SU-DHL-6 (cell line): ENCODE measurements around the gene WNT9A.

Source experiments
- H2AFZ ChIP-seq: fragments of 200-600 bp; sonication (generic); 2 replicates; pipeline ENCODE4 v1.6.1; 2014; ENCODE audit warnings: low read depth, mild to moderate bottlenecking, moderate library complexity, mixed read lengths, antibody characterized with exemption, low read length; ENCODE audit not compliant: severe bottlenecking
- H3F3A ChIP-seq: fragments of 200-600 bp; shearing (Covaris generic); 2 replicates; pipeline ENCODE4 v1.6.0; 2016; ENCODE audit warnings: antibody characterized with exemption, mild to moderate bottlenecking; ENCODE audit not compliant: insufficient read depth
- H3K27ac ChIP-seq: fragments of 200-600 bp; sonication (generic); 2 replicates; pipeline ENCODE4 v1.5.1; 2016; ENCODE audit warnings: low read depth, mild to moderate bottlenecking, low read length, moderate library complexity, mixed read lengths
- H3K27me3 ChIP-seq: fragments of 200-600 bp; sonication (generic), shearing (Covaris generic); 2 replicates; pipeline ENCODE4 v1.6.0; 2014; ENCODE audit warnings: mild to moderate bottlenecking, low read length
- H3K36me3 ChIP-seq: fragments of 200-600 bp; sonication (generic); 2 replicates; pipeline ENCODE4 v1.6.1; 2014; ENCODE audit warnings: mild to moderate bottlenecking, low read length, mixed read lengths
- H3K4me2 ChIP-seq: fragments of 300-600, 200-600 bp; shearing (Covaris generic), sonication (generic); 2 replicates; pipeline ENCODE4 v1.6.0; 2014; ENCODE audit warnings: low read length, low read depth, mild to moderate bottlenecking; ENCODE audit not compliant: poor library complexity, severe bottlenecking
- H3K4me3 ChIP-seq: fragments of 200-600 bp; sonication (generic); 2 replicates; pipeline ENCODE4 v1.5.1; 2014; ENCODE audit warnings: antibody characterized with exemption, low read length, mild to moderate bottlenecking, mixed read lengths; ENCODE audit not compliant: insufficient read depth, poor library complexity, severe bottlenecking
- H3K79me2 ChIP-seq: fragments of 200-600 bp; sonication (generic); 2 replicates; pipeline ENCODE4 v1.6.1; 2014; ENCODE audit warnings: mild to moderate bottlenecking, low read length, moderate library complexity; ENCODE audit not compliant: insufficient read depth
- H3K9ac ChIP-seq: fragments of 200-600 bp; sonication (generic); 2 replicates; pipeline ENCODE4 v1.7.0; 2014; ENCODE audit warnings: mild to moderate bottlenecking, low read length
- H3K9me2 ChIP-seq: fragments of 200-600 bp; sonication (generic); replicated peaks from 2 replicates; pipeline ENCODE4 v1.6.1; 2014; ENCODE audit warnings: low read length; ENCODE audit not compliant: insufficient read depth
- H3K9me3 ChIP-seq: fragments of 200-600 bp; sonication (generic); 2 replicates; pipeline ENCODE4 v1.6.1; 2014; ENCODE audit warnings: low read length, mixed read lengths; ENCODE audit not compliant: insufficient read depth
- H4K20me1 ChIP-seq: fragments of 200-600 bp; sonication (generic); 2 replicates; pipeline ENCODE4 v1.6.1; 2014; ENCODE audit warnings: low read depth, mild to moderate bottlenecking, antibody characterized with exemption, low read length, moderate library complexity, mixed read lengths
- CTCF ChIP-seq: fragments of 200-600 bp; sonication (generic); IDR thresholded peaks from one replicate; pipeline ENCODE4 v1.5.1; 2017; ENCODE audit warnings: antibody characterized with exemption, mild to moderate bottlenecking, low read length, moderate library complexity; ENCODE audit not compliant: insufficient read depth, poor library complexity, severe bottlenecking
- EZH2phosphoT487 ChIP-seq: fragments of 200-600 bp; sonication (generic), shearing (Covaris generic); conservative IDR thresholded peaks from 2 replicates; pipeline ENCODE4 v1.6.1; 2018; ENCODE audit warnings: mild to moderate bottlenecking, antibody characterized with exemption, low read length, moderate library complexity, mixed read lengths

Gene WNT9A

GRCh38 chr1:227899820-227900449 lies 47.8 kb downstream of the WNT9A start:
- Histone ChIP-seq H3K79me2 (no peaks in the 10 kb centered on the region), H3K27ac (no peak overlapping the region), H3K27me3 (no peaks in the 10 kb centered on the region), H3K36me3 (no peaks in the 10 kb centered on the region), H3K9ac (no peak overlapping the region), H4K20me1 (no peaks in the 10 kb centered on the region), H3K9me3 (no peaks in the 10 kb centered on the region), H3K9me2 (no peaks in the 10 kb centered on the region), H2AFZ (no peak overlapping the region), H3K4me2 (no peak overlapping the region), H3K4me3 (no peak overlapping the region), H3F3A (no peaks in the 10 kb centered on the region)
- TF ChIP-seq EZH2phosphoT487 = no peak
- no peak for TF ChIP-seq CTCF

DNA sequence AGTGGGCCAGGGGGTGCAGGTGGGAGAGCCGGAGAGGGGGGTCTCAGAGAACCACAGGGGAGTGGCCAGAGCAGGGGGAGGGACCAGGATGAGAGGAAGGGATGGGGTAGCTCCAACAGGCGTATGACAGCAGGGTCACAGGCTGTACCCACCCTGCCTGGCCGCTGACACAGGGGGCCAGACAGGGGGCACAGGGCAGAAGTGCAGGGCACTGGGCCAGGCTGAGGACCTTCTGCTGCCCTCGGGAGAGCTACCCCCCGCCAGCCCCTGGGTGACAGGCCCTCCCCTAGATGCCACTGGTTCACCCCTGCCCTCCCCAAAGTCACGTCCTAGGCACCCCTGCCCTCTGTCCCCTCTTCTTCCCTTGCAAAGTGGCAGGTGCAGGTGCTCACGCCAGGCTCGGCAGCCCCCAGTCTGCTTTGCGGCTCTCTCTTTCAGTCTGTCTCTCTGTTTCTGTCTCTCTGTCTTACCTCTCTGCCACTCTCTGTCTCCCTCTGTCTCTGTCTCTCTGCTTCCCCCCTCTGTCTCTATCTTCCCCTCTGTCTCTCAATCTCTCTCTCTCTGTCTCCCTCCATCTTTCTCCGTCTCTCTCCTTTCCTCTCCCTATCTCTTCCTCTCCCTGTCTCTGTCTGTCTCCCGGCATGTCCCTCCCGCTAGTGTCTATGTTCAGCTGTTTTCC lies 48.5 kb downstream of the WNT9A start:
- H4K20me1 ChIP-seq = no peaks in the 10 kb centered on the region
- no peaks in the 10 kb centered on the region for H3K79me2 ChIP-seq
- no peaks in the 10 kb centered on the region for H3F3A ChIP-seq
- H3K9me3 ChIP-seq = no peaks in the 10 kb centered on the region
- no peaks in the 10 kb centered on the region for H3K9me2 ChIP-seq
- H3K36me3 ChIP-seq = no peaks in the 10 kb centered on the region
- H3K9ac ChIP-seq = no peak overlapping the region
- no peak overlapping the region for H3K4me3 ChIP-seq
- H3K27me3 ChIP-seq = no peaks in the 10 kb centered on the region
- no peak overlapping the region for H2AFZ ChIP-seq
- no peak overlapping the region for H3K27ac ChIP-seq
- TF ChIP-seq EZH2phosphoT487 (no peak), CTCF (no peak)
- no peak overlapping the region for H3K4me2 ChIP-seq

DNA sequence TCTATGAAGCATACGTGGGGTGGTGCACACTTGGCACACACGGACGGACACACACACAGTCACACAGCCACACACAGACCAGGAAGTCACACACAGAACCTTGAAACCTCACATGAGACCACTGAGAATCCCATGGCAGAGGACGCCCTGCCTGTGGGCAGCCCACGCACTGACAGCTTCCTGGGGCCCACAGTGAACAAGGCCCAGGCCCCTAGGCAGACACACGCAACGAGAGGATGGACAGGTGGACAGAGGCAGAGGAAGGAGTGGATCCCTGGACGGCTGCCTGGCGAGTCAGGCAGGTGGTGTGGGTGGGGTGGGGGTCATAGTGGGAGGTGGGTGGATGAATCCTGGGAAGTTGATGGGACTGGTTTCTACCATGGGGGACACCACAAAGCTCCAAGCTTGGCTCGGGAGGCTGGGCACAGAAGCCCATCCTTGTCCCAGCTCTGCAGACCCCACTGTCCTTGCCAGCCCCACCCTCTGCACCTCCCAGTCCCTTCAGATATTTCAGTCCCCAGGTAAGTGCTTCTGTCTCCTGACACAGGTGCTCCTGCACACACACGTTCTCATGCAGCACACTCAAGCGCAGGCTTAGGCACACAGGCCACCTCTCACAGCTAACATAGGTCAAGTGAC lies 49.1 kb downstream of the WNT9A start:
- no peaks in the 10 kb centered on the region for H3F3A ChIP-seq
- H3K4me2 ChIP-seq = no peak overlapping the region
- H3K4me3 ChIP-seq = no peak overlapping the region
- no peaks in the 10 kb centered on the region for H3K9me2 ChIP-seq
- H3K9me3 ChIP-seq = no peaks in the 10 kb centered on the region
- H3K79me2 ChIP-seq = no peaks in the 10 kb centered on the region
- no peak overlapping the region for H3K27ac ChIP-seq
- H4K20me1 ChIP-seq = no peaks in the 10 kb centered on the region
- H2AFZ ChIP-seq = no peak overlapping the region
- H3K27me3 ChIP-seq = no peaks in the 10 kb centered on the region
- H3K36me3 ChIP-seq = no peaks in the 10 kb centered on the region
- H3K9ac ChIP-seq = no peak overlapping the region
- no peak for TF ChIP-seq EZH2phosphoT487
- TF ChIP-seq CTCF = no peak
